Nucleus accumbens (tissue), 56 donors: Measurements from ENCODE around the gene ADGRA1.

ENCODE experiments used
- DNase-seq, 56 donors: peaks; one replicate each; lab custom pipeline; 2025; lab: John Stamatoyannopoulos, UW

The ADGRA1 gene

DNA sequence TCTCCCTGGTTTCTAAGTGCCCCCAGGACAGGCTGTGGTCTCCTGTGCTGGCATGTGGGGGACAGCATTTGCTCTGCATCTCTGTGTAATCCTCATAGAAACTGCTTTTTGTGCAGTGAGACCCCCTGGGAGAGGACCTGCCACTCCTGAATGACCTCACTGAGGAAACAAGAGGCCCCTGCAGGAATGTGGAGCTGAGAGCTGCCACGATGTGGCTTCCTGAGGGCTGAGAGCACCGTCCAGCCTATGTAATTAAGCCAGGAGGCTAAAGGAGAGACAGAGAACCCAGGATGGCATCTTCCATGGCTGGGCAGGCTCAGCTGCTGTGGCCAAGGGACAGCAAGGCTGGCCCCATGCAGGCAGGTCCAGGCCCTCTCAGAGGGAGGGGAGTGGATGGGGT, 32.3 kb upstream of the ADGRA1 start:
- no peak for DNase-seq

DNA sequence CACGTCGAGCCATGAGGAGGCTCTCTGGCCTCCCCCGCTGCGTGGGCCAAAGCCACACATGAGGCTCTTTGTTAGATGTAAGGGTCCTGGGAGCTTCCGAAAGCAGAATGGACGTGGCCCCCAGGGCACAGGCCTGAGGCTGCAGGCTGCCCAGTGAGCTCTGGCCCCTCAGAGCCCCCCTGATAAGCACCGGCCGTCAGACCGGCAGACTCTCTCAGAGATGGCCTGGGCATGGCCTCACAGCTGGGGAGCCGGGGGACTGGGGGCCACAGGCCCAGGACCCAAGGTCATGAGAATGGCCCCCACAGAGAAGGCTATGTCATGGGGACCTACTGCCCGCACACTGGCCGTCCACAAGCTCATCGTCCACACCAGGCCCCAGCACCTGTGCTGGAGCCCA, 31.7 kb upstream of the ADGRA1 start:
- no peak for DNase-seq

DNA sequence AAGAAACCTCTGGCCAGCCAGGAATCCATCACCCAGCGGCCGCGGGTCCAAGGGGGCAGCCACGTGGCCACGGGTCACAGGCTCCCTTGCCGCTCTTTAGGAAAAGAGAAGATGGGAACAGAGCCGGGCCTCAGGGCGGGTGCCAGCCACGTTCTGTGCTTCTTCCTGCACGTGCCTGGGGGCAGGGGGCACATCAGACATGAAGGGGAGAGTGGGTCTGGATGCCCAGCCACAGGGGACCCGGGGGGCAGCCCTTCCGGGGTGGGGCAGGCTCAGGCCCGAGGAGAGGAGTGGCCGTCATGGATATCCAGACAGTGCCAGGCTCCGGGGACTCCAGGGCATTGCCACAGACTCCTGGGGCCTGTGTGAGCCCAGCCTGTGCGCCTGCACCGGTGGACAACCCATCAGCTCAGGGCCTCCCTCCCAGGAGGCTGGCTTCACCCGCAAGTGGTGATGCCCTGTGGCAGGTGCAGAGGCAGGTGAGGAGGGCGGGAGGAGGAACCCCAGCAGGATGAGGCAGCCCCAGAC, 31.0 kb upstream of the ADGRA1 start:
- DNase-seq: no peak

DNA sequence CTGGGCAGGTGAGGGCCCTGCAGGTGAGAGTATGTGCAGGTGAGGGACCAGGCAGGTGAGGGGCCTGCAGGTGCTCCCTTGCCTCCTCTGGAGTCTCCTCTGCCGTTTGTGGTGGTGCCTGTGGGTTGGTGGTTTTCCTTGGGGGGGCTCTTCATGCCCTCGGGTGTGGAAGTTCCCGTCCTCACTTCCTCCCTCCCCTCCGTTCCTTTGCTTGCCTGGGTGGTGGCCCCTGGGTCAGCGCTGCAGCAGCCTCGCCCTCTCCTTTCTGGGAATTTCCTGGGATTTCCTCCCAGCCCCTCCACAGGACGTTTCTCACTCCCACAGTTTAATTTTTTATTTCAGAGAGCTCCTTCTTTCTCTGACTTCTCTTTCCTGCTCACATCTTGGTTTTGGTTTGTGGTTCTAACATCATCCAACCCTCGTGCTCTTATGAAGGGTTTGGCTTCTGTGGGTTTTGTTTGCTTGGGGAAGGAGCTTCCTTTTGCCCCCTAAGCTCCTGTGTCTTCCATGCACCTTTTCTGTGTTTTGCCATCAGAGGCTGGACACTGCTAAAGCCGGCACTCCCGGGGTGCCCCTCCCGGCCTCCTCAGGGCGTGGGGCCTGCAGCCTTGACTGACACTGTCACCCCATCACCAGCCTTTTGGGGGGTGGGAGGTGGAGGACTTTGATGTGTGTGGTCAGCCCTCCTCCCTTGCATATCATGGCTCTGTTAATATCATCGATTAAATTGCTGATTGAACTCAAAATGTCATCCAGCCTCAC, 29.2 kb upstream of the ADGRA1 start:
- no peak for DNase-seq

DNA sequence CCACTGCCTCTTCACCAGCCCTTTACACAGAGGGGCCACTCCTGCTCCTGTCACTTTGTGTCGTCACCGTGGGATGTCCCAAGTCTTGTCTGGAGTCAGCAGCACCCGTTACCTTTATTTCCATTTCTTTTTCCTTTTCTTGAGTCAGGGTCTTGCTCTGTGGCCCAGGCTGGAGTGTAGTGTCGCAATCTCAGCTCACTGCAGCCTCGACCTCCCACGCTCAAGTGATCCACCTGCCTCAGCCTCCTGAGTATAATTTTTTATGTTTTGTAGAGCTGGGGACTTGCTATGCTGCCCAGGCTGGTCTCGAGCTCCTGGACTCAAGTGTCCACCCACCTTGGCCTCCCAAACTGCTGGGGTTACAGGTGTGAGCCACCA, 28.6 kb upstream of the ADGRA1 start:
- no peak for DNase-seq

DNA sequence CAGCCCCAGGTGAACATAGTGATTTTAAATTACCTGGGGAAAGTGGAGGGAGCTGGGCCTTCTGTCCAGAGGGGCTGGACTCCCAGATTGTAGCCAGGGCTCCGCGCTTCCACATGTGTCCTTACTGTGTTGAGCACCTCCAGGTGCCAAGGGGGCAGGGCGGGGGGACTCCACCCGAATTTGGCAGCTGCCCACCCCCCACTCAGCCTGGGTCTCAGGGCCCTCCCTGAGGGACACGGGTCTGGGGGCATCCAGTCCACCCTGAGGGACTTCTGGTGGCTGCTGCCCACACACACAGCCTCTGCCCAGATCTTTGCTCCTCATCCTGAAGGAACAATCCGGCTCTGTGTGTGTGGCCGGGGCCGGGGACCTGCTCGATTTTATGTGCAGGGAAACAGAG, 28.2 kb upstream of the ADGRA1 start:
- DNase-seq: no peak

DNA sequence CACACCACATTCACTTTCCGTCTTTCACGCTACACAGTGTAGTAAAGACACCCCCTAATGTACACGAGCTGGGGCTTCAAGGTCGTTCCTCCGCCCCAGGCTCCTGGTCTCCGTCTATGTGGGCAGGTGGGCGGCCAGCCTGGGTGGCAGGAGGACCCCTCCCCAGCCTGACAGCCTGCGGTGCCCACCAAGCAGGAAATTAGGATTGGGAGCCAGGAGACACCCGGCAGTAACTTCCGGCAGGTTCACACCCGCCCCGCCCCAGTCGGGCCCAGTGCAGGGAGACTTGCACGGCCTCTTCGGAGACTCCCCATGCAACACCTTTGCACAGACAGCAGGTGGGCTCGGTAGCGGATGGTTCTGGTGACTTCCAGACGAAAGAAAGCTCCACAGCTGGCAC, 27.7 kb upstream of the ADGRA1 start:
- no peak for DNase-seq

DNA sequence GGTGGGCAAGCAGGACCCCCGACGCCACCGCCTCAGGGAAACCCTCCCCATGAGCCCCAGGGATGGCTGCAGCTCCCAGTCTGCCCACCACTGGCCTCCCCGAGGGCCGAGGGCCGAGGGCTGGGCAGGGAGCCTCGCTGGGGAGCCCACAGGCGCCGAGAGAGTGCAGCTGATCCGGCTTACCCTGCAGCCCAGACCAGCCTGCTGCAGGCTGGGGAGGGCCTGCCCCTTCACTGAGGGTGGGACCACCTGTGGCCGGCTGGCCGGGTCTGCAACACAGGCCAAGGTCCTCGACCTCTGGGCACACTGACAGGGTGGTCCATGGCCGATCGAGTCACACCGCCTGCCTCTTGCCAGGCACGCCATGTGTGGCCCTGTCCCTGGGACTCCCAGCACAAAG, 27.3 kb upstream of the ADGRA1 start:
- DNase-seq: no peak

DNA sequence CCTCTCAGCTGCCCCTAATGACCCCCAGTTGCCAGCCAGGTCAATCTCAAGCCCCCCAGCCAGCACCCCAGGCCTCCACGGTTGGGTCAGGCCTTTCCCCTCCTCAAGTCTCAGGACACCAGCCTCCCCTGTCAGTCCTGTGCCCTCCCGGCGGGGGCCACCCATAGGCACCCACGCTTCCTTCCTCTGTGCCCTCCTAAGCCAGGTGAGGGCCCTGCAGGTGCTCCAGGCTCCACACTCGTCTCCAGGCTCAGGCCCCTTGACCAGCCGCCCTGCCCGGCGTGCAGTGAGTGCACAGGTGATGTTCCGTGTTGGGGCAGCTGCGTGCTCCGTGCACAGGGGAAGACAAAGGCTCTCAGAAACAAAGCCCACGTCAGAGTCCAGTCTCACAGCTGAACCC, 26.8 kb upstream of the ADGRA1 start:
- no peak for DNase-seq

DNA sequence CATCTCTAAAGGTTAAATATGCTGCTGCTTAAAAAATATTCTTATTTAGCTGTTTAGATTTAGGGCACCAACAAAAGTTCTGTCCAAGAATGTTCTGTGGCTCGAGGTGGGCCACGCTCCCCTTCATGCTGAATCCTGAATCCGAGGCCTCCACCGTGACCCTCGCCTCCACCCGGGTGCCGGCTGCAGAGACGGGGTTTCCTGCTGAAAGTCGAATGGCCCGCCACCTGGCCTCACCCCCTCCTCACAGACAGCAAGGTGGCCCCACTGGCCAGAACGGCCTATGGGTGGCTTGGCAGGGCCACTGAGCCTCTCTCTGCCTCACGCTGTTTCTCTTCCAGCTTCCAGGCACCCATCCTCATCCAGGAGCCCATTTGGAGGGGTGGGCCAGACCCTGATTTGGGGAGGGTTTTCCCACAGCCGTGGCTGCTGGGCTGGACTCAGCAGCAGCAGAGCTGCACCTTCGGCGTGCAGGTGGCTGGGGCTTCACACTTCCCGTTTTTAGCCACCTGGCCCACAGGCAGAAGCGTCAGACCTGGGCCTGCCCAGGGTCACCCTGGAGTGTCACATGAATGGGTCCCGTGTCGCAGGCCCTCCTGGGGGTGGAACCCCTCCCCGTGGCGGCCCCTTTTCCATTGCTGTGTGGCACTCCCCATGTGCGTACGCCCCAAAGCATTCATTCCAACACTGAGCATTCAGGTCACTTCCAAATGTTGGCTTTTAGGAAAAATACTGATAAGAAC, 26.3 kb upstream of the ADGRA1 start:
- no peak for DNase-seq

DNA sequence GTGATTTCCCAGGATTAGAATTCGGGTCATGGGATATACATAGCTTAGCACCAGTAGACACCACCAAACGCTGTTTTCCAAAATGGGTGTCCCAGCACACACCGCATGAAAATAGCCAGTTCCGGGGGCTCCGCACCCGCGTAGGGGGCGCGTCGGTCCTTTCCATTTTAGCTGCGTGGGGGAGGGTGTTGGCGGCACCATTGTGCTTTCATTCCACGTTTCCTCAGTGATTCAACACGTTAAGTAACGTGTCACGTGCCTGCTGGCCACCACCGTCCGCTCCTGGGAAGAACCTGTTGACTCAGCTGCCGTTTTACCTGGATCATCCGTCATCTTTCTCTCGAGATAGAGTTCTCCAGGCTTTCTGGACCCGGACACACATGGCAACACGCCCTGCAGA, 25.6 kb upstream of the ADGRA1 start:
- DNase-seq: no peak

DNA sequence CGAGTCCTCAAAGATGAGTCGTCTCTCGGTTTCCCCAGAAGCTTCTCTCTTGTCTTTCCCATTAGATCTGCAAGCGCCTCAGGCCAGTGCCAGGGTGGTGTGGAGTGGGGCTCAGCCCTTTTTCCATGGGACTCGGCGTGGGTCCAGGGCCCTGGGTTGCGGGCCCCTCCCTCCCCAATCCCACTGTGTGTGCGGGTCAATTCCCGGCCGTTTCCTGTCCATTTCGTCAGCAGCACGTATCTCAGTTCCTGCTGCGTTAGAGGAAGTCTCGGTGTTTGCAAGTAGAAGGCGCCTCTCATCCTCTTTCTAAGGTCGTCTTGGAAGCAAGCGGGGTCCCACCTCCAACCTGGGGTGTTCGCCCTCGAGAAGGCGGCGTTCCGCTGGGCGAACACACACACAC, 25.1 kb upstream of the ADGRA1 start:
- DNase-seq: no peak

DNA sequence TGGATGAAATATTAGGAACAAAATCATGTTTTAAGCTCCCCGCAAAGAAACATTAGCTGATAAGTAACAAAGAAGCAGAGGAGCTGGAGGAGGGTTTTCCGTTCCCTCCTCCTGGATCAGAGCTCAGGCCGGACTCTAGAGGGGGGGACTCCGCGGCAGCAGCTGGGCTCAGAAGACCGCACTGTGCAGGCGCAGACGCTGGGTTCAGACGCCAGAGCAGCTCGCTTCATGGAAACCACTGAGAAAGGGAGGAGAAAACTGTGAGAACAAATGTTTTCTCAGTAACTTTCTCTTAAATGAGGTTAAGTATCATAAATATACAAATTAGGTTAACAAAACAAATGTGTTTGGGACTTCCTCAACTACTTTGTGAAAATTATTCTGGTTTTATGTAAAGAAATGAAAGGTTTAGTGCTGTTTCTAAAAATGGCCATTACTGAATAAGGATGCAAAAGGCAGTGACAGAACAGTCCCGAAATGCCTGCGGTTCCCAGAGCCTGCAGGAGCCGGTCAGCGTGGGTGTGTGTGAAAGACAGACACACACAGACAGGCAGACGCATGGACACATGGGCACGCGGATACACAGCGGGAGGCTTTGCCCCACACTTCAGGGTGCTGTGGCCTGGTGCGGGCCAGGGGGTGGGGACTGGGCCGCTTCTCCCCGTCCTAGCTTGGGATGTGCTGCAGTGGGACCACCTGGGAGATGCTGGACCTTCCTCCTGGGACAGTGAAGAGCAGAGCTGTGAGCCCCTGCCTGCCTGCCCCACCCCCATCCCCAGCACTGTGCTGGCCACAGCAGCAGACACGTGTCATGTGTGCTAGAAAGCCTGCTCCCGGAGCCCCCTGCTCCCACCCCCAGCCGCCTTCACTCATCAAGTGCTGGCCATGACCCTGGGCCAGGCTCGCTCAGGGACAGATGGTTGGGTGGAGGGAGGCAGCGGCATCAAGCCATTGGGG, 20.3 kb upstream of the ADGRA1 start:
- DNase-seq: peak in 1 of 56 donors; percentile 11

DNA sequence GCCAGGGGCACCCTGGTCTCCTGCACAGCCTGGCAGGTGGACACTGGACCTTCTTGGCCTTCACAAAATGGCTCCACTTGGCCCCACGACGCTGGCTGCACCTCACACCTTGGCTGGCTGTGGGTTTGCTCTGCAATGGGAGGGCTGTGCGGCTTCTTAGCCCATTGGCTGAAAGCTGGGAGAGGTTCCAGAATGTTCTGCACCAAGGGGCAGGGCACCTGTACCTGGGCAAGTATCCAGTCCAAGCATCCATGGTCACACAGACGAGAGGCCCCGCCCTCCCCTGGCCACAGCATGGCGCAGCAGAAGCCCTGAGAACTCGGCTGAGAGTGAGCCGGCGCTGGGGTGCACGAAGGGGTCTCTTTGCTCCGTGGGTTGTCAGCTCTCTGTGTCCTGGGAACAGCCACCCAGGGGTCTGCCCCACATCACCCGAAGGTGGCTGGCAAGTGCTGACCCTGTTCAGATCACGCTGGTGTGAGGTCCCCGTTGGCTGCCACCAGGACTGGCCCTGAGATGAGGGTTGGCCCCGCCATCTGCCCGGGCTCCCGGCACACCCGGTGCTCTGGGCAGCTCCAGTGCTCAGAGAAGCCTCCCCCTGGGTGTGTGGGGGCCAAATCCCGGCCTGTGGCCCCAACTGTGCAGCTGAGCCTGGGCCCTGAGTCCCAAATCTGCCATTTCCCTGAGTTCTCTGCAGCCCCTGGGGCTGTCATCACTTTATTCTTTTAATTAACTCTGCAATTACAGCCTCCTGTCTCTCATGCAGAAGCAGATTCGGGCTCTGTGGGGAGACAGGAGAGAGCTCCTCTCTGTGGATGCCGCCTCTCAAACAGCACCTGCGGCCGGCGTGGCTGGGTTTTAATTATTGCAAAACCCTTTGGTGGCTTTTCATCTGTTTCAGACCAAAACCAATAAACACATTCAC, 19.4 kb upstream of the ADGRA1 start:
- DNase-seq: no peak

DNA sequence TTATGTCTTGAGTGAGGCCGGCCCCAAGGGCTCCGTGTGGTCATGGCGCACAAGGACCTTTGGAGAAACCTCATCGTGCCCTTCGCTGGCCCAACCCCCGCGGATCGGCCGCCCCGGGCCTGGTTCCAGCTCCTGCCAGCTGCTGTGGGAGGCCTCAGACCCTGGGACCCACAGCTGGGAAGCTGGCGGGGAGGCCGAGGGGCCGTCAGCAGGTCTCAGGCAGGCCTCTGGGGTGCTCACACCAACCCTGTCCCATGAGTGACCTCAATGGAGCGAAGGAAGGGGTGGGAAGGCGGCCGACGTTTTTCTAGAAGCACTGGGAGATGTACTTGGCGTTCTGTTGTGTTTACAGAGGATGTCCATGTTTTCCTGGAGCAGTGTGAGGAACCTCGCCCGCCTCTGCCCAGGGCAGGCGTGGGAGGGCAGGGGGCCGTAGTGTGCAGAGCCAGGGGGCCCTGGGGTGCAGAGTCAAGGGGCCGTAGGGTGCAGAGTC, 18.6 kb upstream of the ADGRA1 start:
- DNase-seq: no peak

DNA sequence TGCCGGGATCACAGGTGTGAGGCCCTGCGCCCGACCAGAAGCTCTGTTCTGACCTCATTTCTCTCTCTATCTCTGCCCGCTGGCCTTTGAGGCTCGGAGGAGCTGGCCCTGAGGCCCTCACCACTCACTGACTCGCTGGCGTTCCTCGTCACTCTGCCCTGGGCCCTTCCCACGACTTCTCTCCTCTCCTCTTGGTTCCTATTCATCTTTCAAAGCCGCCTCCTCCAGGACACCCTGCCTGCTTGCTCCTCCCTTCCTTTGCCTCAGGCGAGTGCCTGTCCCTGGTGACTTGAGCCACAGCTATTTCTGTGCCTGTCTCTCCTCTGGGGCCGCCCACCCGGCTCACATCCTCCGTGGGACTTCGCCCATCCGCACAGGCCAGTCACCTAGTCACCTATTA, 17.3 kb upstream of the ADGRA1 start:
- DNase-seq: no peak

DNA sequence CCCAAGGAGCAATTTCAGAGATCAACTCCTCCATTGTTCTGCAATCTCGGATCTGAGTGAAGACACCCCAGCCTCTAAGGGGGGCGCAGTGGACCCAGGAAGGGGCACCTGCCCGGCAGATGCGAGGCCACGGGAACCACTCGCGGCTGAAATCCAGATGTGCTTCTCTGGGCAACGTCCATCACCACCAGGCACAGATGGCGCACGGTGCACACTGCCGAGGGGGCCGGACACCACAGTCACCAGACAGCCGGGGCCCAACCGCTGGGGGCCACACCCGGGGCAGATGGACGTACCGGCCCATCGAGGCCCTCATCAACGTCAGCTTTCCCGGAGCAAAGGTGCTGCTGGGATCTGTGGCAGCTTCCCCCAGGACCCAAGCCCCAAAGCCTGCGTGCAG, 16.9 kb upstream of the ADGRA1 start:
- no peak for DNase-seq

DNA sequence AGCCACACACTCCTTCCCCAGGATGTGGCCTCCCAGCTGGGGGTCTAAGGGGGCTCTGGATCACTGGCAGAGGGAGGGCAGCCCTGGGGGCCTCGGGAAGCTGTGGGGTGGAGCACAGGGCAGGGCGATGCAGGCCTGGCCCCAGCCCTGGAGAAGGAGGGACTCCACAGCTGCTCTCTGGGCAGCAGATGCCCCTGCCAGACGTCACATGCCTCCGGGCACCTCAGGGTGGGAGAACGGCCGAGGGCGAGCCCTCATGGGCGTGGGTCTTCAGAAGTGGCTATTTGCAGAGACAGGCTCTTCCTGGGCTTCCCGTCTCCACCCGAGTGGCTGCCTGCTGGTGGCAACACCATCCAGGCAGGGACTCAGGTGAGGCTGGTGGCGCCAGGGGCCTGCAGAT, 16.0 kb upstream of the ADGRA1 start:
- DNase-seq: no peak

DNA sequence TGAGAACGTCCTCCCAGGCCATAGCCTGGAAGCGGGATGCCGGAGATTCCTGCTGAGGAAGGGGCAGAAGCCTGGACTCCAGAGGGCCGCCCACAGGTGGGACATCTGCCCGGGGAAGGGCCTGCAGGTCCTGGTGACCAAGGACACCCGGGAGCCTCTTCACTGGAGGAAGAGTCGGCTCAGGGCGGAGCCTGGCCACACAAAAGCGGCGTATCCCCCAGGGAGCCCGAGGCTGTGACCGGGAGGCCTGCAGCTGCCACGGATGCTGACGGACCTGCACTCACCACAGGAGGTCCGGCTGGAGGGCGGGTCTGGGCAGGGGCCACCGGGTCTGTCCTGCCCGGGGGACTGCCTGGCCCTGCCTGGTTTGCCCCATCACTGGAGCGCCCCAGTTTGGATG, 15.5 kb upstream of the ADGRA1 start:
- DNase-seq: no peak
